Stromal cell of bone marrow (primary cell): Measurements from ENCODE around the gene VNN1.
"Not testable (repeated sequence)": the region's sequence is repeated elsewhere in the genome, so short reads cannot be mapped to it uniquely, and the experiment has no call there.

Experiments used
- DNase-seq: peaks from one replicate; pipeline ENCODE4 v3.0.0-alpha.2; 2012; ENCODE audit warnings: low read depth

The VNN1 gene

DNA sequence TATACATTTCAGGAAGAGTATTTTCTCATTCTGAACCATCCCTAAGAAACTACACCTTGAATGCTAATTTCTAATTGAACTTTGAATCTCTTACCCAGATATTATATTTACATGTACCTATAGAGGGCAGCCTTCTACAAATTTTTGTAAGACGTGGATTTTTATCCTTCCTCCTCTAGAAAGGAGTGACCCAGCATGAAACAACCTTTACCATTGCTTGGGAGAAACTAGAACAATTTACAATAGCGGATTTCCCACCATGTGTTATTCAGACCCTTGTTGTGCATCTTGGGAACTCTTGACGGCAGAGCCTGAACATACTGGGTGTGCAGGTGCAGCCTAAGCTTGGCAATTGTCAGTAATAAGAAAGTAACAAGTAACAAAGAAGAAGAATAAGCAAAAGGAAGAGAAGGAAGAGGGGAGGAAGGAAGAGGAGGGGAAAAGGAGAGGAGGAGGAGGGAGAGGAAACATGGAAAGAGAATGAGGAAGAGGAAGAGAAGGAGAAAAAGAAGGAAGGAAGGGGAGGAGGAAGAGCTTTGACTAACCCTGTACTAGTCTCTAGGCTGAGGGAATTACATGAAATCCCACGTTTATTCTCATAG, 44.1 kb downstream of the VNN1 start:
- DNase-seq, result no peak

DNA sequence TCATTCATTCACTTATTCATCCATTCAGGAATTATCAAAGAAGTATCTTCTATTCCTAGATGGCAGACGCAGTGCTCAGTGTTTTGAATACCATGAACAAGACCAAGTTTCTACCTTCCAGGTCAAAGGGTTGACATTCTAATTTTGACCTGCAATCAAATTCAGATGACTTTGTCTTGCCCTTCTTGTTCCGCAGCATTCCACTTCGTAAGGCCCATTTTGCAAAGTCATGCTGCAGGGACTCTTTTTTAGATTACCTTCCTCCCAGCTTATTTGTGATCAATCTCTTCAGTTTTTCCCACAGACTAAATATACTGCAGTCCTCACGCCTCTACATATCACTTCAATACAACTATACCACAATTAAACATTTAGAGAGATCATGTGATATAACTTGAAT, 47.7 kb downstream of the VNN1 start:
- DNase-seq, result no peak

DNA sequence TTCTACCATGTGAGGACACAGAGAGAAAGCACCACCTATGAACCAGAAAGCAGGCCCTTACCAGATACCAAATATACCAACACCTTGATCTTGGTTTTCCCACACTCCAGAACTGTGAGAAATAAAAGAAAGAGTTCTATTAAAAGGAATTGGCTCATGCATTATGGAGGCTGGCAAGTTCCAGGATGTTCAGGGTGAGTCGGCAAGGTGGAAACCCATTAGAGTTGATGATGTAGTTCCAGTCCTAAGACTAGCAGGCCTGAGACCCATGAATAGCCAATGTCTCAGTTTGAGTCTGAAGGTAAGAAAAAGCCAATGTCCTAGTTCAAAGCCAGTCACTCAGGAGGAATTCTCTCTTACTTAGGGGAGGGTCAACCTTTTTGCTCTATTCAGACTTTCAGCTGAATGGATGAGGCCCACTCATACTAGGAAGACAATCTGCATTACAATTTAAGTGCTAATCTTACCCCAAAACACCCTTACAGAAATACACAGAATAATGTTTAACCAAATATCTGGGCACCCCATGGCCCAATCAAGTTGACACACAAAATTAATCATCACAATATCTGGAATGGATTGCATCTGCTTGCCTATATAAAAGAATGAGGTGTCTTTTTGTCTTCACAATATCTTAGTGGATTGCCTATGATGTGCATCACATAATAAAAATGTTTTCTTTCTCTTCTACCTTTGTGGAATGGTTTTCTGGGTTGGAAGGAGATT, 49.4 kb downstream of the VNN1 start:
- no peak for DNase-seq

DNA sequence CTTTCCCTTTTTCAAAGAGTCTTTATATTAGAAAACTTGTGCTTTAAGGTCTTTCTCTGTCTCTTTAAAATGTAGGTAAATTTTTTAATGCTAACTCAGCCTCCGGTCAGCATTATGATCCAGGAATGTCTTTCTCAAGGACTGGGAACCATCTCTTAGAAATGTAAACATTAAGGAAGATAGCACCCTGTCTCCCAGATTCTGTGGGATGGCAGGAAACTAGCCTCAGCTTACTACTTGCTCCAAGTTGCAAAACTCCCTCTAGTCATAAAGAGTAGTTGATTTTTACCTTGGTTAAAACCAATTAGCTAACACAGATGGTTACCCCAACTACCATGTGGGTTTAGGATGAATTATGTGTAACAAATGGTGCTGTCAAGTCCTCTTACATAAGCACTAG, 50.2 kb downstream of the VNN1 start:
- no peak for DNase-seq

DNA sequence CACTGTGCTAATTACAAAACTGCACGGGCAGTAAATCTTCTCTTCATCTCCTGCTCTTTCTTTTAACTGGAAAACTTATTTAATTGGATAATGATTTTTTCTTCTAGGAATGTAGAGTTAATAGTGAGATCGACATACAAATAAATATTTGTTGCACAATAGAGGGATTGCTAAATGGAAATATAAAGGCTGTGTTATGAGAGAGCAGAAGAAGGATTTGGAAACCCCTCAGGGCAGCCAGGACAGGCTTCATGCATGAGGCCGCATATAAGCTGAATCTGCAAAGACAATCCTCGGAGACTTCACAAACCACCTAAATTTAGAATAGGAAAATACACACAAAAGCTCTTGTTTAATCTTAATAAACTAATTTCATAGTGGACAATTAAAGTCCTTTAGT, 51.9 kb downstream of the VNN1 start:
- DNase-seq, result no peak

DNA sequence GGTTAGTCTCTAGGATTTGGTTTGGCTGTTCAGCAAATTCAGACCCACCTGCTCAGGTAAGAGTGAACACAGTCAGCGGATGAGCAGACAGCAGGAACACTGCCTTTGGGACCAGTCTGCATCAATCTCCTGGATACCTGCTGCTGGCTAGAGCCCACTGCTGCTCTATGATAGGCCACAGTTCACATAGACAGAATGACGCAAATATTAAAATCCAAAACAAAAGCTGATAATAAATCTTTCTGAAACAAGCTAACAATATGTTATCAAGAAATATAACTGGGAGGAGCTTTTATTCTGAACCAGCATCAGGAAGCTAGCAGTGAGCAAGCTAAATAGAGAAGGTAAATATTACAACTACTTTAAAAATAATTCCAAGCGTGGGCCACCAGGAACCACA, 54.8 kb downstream of the VNN1 start, which contains the start of gene TAAR1:
TSS of gene TAAR1 (minus strand) at position 101 of the 400 bp plus-strand sequence. CDS start 13,179 bp downstream, outside the sequence.
- no peak for DNase-seq

DNA sequence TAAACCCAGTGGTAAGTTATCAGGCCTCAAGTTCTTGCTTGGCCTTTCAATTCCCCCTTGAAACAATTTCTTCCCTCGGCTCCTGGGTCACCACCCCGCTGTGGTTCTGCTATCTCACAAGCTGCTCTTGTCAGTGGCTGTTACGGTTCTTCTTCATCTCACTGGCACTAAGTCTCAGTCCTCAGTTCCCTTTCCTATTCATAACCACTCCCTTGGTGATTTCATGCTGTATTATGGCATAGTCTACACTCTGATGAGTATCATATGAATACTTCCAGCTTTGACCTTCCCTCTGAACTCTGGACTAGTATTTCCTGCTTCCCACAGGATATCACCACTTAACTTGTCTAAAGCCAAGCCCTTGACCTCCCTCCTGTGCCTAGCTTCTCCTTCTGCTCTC, 62.8 kb downstream of the VNN1 start:
- no peak for DNase-seq

DNA sequence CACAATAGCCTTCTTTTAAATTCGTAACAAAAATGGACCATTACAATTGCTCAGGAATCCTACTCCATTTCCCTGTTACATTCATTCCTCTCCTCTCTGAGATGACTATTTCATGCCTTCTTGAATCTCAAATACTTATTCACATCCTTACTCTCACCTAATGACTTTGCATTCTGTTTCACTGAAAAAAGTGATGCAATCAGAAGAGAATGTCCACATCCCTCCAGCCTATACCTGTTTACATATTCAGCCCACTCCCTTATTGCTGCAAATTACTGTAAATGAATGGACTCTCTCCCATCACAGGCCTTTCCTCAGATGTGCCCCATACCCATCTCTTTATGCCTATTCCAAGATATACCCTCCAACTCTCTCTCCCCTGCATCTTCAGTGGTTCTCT, 63.4 kb downstream of the VNN1 start:
- DNase-seq, result no peak

DNA sequence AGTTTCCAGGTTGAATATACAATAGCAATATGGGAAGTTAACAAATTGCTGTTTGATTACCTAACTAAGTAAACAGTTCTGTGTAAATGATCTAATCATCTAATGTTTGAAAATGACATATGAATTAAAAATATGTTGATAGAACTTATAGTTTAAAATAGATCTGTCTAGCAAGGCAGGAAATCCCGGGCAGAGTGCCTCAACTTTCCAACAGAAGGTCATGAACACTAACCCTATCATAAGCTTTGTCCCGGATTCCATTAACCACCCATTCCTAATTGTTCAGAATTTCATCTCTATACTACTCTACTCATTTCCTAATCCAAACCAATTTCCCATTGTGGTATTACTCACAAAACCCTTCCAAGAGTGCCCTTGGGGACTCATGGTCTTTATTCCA, 65.0 kb downstream of the VNN1 start:
- DNase-seq, result peak; percentile 43

DNA sequence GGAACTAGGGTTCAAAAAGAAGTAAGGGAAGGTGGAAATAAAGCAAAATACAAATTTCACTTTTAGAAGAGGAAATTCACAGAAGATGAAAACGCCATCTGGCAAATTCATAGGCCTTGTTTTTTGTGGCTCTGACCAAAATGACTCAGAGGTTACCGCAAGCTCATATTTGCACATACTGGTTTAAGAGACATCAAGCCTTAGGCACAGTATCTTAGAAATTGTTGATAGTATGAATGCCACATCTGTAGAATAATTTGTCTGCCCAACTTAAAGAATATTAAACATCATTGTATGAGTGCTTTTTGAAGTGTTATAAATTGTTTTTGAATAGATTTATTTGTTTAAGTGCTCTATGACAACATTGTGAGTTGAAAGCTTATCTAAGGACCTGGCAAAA, 65.5 kb downstream of the VNN1 start:
- DNase-seq, result peak; percentile 59

DNA sequence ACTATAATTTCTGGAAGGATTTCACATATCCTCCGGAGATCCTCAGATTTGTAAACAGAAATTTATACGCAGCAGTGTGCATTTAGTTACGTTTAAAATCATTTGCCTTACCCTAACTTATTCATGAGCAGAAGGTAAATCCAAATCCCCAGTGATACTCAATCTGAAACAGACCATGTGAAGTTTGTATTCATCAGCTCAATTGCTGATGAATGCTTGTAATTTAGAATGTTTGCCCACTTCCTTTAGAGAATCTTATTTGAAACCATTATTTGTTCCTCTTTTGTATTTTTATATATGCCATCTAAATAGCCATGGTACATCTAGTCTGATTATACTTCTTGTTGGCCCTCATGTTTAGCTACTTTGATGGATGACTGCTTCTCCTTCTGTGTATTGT, 70.3 kb downstream of the VNN1 start:
- DNase-seq, result no peak

DNA sequence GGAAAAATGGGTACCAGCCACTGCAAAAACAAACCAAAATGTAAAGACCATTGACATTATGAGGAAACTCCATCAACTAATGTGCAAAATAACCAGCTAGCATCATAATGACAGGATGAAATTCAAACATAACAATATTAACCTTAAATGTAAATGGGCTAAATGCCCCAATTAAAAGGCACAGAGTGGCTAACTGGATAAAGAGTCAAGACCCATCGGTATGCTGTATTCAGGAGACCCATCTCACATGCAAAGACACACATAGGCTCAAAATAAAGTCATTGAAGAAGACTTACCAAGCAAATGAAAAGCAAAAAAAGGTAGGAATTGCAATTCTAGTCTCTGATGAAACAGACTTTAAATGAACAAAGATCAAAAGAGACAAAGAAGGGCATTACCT, 76.7 kb downstream of the VNN1 start:
- not testable (repeated sequence) for DNase-seq

DNA sequence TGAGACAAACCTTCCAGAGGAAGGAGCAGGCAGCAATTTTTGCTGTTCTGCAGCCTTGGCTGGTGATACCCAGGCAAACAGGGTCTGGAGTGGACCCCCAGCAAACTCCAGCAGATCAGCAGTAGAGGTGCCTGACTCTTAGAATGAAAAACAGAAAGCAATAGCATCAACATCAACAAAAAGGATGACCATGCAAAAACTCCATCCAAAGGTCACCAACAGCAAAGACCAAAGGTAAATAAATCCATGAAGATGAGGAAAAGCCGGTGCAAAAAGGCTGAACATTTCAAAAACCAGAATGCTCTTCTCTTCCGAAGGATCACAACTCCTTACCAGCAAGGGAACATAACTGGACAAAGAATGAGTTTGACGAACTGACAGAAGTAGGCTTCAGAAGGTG, 77.9 kb downstream of the VNN1 start:
- DNase-seq, result not testable (repeated sequence)

DNA sequence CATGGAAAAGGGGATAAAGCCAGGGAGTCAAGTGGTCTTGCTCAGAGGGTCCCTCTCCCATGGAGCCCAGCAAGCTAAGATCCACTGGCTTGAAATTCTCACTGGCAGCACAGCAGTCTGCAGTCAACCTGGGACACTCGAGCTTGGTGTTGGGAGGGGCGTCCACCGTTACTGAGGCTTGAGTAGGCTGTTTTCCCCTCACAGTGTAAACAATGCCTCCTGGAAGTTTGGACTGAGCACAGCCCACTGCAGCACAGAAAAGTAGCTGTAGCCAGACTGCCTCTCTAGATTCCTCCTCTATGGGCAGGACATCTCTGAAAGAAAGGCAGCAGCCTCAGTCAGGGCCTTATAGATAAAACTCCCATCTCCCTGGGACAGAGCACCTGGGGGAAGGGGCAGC, 78.6 kb downstream of the VNN1 start:
- DNase-seq, result not testable (repeated sequence)

DNA sequence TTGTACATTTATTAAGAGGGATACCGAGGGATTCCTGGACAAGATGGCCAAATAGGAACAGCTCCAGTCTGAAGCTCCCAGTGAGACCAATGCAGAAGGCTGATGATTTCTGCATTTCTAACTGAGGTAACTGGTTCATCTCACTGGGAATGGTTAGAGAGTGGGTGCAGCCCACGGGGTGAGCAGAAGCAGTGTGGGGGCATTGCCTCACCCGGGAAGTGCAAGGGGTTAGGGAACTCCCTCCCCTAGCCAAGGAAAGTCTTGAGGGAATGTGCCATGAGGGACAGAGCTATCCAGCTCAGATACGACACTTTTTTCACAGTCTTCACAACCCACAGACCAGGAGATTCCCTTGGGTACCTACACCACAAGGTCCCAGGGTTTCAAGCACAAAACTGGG, 79.1 kb downstream of the VNN1 start:
- no peak for DNase-seq

DNA sequence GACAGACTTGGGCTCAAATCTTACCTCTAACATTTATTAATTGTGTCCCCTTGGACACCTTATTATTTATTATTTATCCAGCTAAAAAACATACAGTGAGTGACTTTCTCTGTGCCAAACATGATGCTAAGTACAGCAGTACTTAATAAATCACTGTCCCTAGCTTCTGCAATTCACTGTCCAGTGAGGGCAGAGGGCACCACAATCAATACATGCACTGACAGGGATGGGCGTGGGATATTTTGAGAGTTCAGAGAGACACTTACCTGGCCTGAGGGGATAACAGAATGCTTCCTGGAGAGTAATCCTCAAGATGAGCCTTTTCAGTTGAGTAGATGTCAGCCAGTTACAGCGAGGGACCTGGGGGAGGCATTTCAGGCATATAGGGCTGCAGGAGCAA, 80.5 kb downstream of the VNN1 start:
- no peak for DNase-seq
